IPS-18c (cell line): ENCODE measurements around the gene INTS1.

Source experiments
- H3K4me3 ChIP-seq: 2 replicates; pipeline ENCODE4 v1.7.0; 2013; ENCODE audit warnings: low read depth, mild to moderate bottlenecking, low read length, moderate library complexity; ENCODE audit not compliant: insufficient read depth
- H3K9me3 ChIP-seq: one replicate; pipeline ENCODE4 v1.6.1; 2013; ENCODE audit warnings: mild to moderate bottlenecking, low read length, moderate library complexity; ENCODE audit not compliant: control insufficient read depth, insufficient read depth

Gene INTS1

DNA sequence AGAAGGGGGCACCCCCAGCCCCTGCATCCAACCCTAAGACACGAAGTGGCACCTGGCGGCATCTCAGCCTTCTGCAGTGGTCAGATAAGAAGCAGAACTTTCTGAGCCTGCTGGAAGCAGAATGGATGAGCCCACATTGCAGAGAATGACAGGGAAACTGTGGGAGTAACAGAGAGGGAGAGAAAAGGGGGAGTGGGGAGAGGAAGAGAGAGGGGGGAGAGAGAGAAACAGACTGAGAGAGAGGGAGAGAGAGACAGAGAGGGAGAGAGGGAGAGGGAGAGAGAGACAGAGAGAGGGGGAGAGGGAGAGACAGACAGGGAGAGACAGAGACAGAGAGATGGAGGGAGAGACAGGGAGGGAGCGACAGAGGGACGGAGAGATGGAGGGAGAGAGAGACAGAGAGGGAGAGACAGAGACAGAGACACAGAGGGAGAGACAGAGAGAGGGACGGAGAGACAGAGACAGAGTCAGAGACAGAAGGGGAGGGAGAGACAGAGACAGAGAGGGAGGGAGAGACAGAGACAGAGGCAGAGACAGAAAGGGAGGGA lies 80.9 kb downstream of the INTS1 start:
- H3K4me3 ChIP-seq = no peak overlapping the region

DNA sequence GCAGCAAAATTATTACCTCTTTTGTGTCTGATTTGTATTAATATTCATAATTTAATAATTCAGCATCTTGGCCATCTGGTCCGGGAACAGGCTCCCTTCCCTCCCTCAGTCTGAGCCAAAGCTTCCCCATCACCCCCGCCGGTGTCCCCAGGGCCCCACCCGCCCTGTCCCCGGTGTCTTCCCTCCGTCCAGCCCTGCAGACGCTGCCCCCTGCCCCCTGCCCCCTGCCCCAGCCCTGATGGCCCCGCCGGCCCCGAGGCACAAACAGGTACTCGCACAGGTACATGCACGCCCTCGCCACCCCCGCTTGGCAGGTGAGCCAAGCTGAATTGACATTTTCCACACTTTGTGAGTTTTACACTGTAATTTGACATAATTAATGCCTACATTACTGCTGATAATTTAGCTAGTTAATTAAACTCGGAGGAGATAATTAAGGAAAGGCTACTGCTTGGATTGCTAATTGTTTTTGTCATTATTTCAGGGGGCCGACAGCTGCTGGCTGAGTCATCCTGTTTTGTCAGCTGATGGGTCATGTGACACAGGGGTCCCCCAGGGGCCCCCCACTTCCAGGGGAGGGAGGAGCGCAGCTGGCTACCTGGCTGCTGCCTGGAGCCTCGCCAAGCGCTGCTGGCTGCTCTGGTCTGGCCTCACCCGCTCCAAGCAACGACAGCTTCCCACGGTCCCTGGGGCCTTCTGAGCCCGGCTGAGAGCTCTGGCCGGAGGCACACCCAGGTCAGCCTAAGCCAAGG lies 81.5 kb downstream of the INTS1 start:
- H3K9me3 ChIP-seq = no peaks in the 10 kb centered on the region
- no peak overlapping the region for H3K4me3 ChIP-seq

More for the DNA sequence above, 80.9 kb downstream of the INTS1 start:
- H3K9me3 ChIP-seq = no peaks in the 10 kb centered on the region

DNA sequence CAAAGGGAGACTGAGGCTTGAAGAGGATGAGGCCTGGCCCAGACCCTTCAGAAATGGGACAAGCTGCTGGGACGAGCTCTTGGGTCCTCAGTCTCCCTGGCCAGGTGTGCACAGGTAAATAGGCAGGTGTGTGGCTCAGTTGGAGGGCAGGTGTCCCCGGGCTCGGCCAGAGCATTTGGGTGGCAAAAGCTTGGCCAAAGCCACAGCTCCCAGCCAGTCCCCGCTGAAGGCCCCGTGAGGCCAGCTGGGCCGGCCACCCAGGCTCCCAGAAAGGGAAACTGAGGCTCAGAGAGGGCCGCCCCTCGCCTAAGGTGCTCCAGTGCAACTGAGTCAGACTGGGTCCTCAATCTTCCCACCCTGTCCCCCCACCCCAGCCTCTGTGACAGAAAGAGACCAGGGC lies 82.2 kb downstream of the INTS1 start:
- no peak overlapping the region for H3K4me3 ChIP-seq
- no peaks in the 10 kb centered on the region for H3K9me3 ChIP-seq

DNA sequence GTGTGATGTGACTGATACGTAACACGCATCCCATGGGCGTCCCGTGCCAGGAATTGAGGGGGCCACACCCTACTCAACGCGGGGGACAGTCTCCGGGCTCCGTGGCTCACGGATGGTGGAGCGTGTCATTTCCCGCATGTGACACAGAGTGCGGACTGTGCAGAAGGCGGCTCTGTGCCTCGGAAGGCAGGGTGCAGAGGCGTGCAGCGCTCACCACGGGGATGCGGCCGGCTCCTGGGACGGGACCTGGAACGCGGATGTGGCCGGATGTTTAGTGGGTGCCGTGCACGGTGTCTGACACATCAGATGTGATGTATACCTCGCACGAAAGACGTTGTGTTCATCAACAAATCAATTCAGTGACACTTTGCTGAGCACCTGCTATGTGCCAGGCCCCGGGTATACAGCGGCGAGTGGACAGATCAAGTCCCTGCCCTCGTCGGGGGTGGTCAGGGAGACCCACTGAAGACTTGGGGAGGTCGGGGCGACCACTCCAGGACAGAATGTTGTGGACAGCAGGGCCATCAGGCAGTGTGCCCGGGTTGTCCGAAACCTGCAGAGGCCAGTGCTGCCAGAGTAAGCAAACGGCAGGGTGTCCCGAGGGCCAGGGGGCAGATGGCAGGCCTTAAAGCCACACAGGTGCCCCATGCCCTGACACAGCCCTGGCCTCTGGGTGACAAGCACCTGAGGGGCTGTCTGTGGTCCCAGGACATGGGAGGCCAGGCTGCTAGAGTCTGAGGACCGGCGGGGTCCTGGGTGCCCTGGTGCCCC lies 83.0 kb downstream of the INTS1 start:
- H3K9me3 ChIP-seq = no peaks in the 10 kb centered on the region
- no peak overlapping the region for H3K4me3 ChIP-seq
